Measurements from ENCODE around the gene SERTAD2.

DNA sequence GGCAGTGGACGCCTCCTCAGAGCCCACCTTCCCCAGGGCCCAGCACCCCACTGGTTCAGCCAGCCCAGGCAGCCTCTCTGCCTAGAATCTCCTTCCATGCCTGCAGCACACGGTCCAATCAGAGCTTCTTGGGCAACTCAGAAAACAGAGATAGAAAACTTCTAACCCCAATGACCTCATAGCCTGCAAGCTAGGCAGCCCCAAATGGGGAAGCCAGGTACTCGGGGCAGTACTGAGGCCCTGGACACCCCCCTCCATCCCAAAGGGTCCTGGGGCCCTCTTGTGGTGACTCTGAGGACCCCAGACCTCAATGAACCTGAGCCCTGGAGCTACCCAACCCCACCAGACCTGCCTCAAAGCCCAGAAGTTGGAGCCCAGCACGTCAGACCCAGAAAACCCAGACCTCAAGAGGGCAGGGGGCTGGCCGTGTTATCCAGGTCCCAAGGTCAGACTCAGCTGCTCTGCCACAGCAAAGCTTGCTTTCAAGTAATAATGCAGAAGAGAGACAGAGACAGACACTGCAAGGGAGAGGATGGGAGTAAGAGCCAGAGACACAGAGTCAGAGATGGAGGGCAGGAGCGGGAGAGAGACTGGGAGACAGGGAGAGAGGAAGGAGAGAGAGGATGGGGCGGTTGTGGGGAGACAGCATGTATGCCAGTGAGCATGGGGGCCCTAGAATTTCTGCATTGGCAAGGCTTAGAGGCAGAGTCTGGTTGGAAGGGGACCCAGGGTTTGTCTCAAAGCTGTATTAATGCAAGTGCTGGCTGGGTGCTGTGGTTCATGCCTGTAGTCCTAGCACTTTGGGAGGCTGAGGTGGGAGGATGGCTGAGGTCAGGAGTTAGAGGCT, 28.2 kb downstream of the SERTAD2 start:
- TF ChIP-seq, protein P1, sequence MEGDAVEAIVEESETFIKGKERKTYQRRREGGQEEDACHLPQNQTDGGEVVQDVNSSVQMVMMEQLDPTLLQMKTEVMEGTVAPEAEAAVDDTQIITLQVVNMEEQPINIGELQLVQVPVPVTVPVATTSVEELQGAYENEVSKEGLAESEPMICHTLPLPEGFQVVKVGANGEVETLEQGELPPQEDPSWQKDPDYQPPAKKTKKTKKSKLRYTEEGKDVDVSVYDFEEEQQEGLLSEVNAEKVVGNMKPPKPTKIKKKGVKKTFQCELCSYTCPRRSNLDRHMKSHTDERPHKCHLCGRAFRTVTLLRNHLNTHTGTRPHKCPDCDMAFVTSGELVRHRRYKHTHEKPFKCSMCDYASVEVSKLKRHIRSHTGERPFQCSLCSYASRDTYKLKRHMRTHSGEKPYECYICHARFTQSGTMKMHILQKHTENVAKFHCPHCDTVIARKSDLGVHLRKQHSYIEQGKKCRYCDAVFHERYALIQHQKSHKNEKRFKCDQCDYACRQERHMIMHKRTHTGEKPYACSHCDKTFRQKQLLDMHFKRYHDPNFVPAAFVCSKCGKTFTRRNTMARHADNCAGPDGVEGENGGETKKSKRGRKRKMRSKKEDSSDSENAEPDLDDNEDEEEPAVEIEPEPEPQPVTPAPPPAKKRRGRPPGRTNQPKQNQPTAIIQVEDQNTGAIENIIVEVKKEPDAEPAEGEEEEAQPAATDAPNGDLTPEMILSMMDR (IDR thresholded peaks at IDR 0.05): no peak
- TF ChIP-seq POLR2A (IDR thresholded peaks at IDR 0.05): no peak
